OCI-LY3 (cell line): Measurements from ENCODE around the gene CMIP.

Experiments used
- H2AFZ ChIP-seq: fragments of 200-600, 300-600 bp; shearing (Covaris generic); 2 replicates; pipeline ENCODE4 v1.6.0; 2014; ENCODE audit warnings: antibody characterized with exemption, low read depth, low read length
- H3K27ac ChIP-seq: fragments of 200-600, 300-600 bp; sonication (generic); 2 replicates; pipeline ENCODE4 v1.5.1; 2014; ENCODE audit warnings: mild to moderate bottlenecking, low read length, moderate library complexity, mixed read lengths
- H3K27me3 ChIP-seq: fragments of 200-600, 300-600 bp; sonication (generic); 2 replicates; pipeline ENCODE4 v1.6.1; 2014; ENCODE audit warnings: low read depth, low read length, mixed read lengths
- H3K36me3 ChIP-seq: fragments of 200-600, 300-600 bp; sonication (generic); replicated peaks from 2 replicates; pipeline ENCODE3; 2014; ENCODE audit warnings: low read depth, low read length, mixed read lengths
- H3K4me1 ChIP-seq: fragments of 300-600, 200-600 bp; sonication (generic); 2 replicates; pipeline ENCODE4 v1.6.1; 2014; ENCODE audit warnings: low read length, mixed read lengths
- H3K4me2 ChIP-seq: fragments of 200-600, 300-600 bp; sonication (generic); 2 replicates; pipeline ENCODE4 v1.6.1; 2014; ENCODE audit warnings: low read length, mixed read lengths
- H3K4me3 ChIP-seq: fragments of 300-600, 200-600 bp; sonication (generic); 2 replicates; pipeline ENCODE4 v1.5.1; 2014; ENCODE audit warnings: antibody characterized with exemption, mild to moderate bottlenecking, low read length, moderate library complexity
- H3K79me2 ChIP-seq: fragments of 300-600, 200-600 bp; shearing (Covaris generic); 2 replicates; pipeline ENCODE4 v1.6.1; 2014; ENCODE audit warnings: mild to moderate bottlenecking, low read length, mixed read lengths
- H3K9ac ChIP-seq: fragments of 300-600, 200-600 bp; shearing (Covaris generic); 2 replicates; pipeline ENCODE4 v1.6.0; 2014; ENCODE audit warnings: mild to moderate bottlenecking, low read length, moderate library complexity
- H3K9me3 ChIP-seq: fragments of 200-600, 300-600 bp; shearing (Covaris generic); 2 replicates; pipeline ENCODE4 v1.6.1; 2014; ENCODE audit warnings: low read length, mixed read lengths; ENCODE audit not compliant: insufficient read depth
- H4K20me1 ChIP-seq: fragments of 200-600, 300-600 bp; sonication (generic); 2 replicates; pipeline ENCODE4 v1.6.1; 2016; ENCODE audit warnings: low read length, mixed read lengths; ENCODE audit not compliant: insufficient read depth
- CTCF ChIP-seq: fragments of 200-600, 300-600 bp; sonication (generic); IDR thresholded peaks from 2 replicates; pipeline ENCODE4 v1.5.1; 2014; ENCODE audit warnings: antibody characterized with exemption, low read length, low read depth
- EZH2phosphoT487 ChIP-seq: fragments of 200-600 bp; shearing (Covaris generic); IDR thresholded peaks from 2 replicates; pipeline ENCODE4 v1.6.1; 2018; ENCODE audit warnings: antibody characterized with exemption, mixed run types, low read depth

Gene CMIP

GRCh38 chr16:81715358-81716196, 271.0 kb downstream of the CMIP start:
- TF ChIP-seq EZH2phosphoT487 (no peak), CTCF (no peak)
- Histone ChIP-seq H3K4me1 (peaks cover 47% of the 10 kb centered on the region), H2AFZ (no peak overlapping the region), H3K27me3 (no peaks in the 10 kb centered on the region), H3K9ac (peak overlapping the region; percentile 50; the same call in 1 of the 2 replicates), H3K4me3 (peak overlapping the region; percentile 73), H3K79me2 (no peaks in the 10 kb centered on the region), H4K20me1 (no peaks in the 10 kb centered on the region), H3K36me3 (peaks cover 4% of the 10 kb centered on the region), H3K4me2 (peak overlapping the region; percentile 97), H3K9me3 (0 out of 2 replicates have a peak, but pooled peaks cover 2% of the 10 kb centered on the region), H3K27ac (peak overlapping the region; percentile 81)

GRCh38 chr16:81716478-81717225, 272.0 kb downstream of the CMIP start:
- H3K4me2 ChIP-seq: peak overlapping the region; percentile 97
- no peak overlapping the region for H2AFZ ChIP-seq
- H3K27ac ChIP-seq: peak overlapping the region; percentile 81
- peaks cover 3% of the 10 kb centered on the region for H3K36me3 ChIP-seq
- H4K20me1 ChIP-seq: no peaks in the 10 kb centered on the region
- no peaks in the 10 kb centered on the region for H3K27me3 ChIP-seq
- peaks cover 47% of the 10 kb centered on the region for H3K4me1 ChIP-seq
- TF ChIP-seq EZH2phosphoT487: no peak
- H3K79me2 ChIP-seq: no peaks in the 10 kb centered on the region
- H3K4me3 ChIP-seq: peak overlapping the region; percentile 73
- 0 out of 2 replicates have a peak, but pooled peaks cover 5% of the 10 kb centered on the region for H3K9me3 ChIP-seq
- H3K9ac ChIP-seq: peak overlapping the region; percentile 50; the same call in 1 of the 2 replicates

GRCh38 chr16:81717662-81718189, 273.1 kb downstream of the CMIP start:
- Histone ChIP-seq H3K4me3 (peak overlapping the region; percentile 23; the same call in 1 of the 2 replicates), H3K9ac (peak overlapping the region; percentile 3; the same call in 1 of the 2 replicates), H3K36me3 (no peaks in the 10 kb centered on the region), H3K27me3 (0 out of 2 replicates have a peak, but pooled peaks cover 2% of the 10 kb centered on the region), H3K27ac (peak overlapping the region; percentile 3; the same call in 1 of the 2 replicates), H3K79me2 (no peaks in the 10 kb centered on the region), H3K9me3 (0 out of 2 replicates have a peak, but pooled peaks cover 5% of the 10 kb centered on the region), H2AFZ (no peak overlapping the region), H4K20me1 (no peaks in the 10 kb centered on the region), H3K4me1 (peaks cover 47% of the 10 kb centered on the region), H3K4me2 (peak overlapping the region; percentile 97)
- no peak for TF ChIP-seq EZH2phosphoT487
- TF ChIP-seq CTCF: no peak

- Histone ChIP-seq H2AFZ (peak overlapping the region; percentile 83), H3K4me3 (peak overlapping the region; percentile 67), H3K79me2 (no peaks in the 10 kb centered on the region), H4K20me1 (no peaks in the 10 kb centered on the region), H3K9ac (peak overlapping the region; percentile 47), H3K4me2 (peak overlapping the region; percentile 97), H3K27me3 (0 out of 2 replicates have a peak, but pooled peaks cover 2% of the 10 kb centered on the region), H3K27ac (peak overlapping the region; percentile 60), H3K4me1 (peaks cover 47% of the 10 kb centered on the region), H3K36me3 (no peaks in the 10 kb centered on the region), H3K9me3 (0 out of 2 replicates have a peak, but pooled peaks cover 5% of the 10 kb centered on the region)
- no peak for TF ChIP-seq EZH2phosphoT487
- TF ChIP-seq CTCF: no peak
Measured at GRCh38 chr16:81718637-81719036, 274.0 kb downstream of the CMIP start.
